ENCODE data around the gene SF3A1. TPM values are rescaled to one million over a fixed set of nuclear protein-coding genes. Genes with fewer than 3 reads are reported as not detected.

The SF3A1 gene
- total and polyA plus RNA-seq, 2 donors (not counting 3 experiments of a cell fraction or from before 2014, with no cell fraction given) = 60.2 to 187 TPM

DNA sequence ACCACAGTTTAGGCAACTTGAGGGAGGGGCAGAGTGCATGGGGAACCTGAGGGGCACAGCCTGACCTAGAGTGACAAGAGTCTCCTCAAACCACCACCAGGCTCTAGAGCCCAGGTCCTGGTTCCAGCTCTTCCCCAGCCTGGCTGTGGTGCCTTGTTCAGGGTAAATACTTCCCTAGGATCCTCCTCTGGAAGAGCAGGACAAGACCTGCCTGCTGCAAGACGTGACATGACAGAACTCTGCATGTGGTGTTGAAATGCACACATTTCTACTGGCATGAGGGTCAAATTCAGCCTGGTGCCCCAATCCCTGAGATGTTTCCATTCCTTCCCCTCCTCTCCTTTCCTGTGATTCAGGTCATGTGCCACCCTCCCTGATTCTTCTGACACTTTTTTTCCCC is 43.5 kb upstream of the SF3A1 start:
- FAIRE-seq = no peak
- no peaks in the 10 kb centered on the region for H3K9me3 ChIP-seq (replicated peaks; ENCODE audit: control insufficient read depth, insufficient read depth, low read length)
- DNase-seq (ENCODE audit: low read depth, low spot score) = no peak
- TF ChIP-seq POLR2A (IDR thresholded peaks at IDR 0.05; ENCODE audit: low read depth, low read length) = no peak
- no peak for TF ChIP-seq FOS (IDR thresholded peaks at IDR 0.05; ENCODE audit: borderline replicate concordance, insufficient read depth, low read length)
- TF ChIP-seq EZH2 (IDR thresholded peaks at IDR 0.05; ENCODE audit: borderline replicate concordance, low read depth, low read length, severe bottlenecking) = no peak
- no peak for TF ChIP-seq CTCF (IDR thresholded peaks at IDR 0.05; ENCODE audit: extremely low read depth in 1 of 2, insufficient read depth in 1 of 2, low read depth in 1 of 2, low read length in 2 of 2)
- TF ChIP-seq JUN (IDR thresholded peaks at IDR 0.05; ENCODE audit: borderline replicate concordance, insufficient read depth, insufficient read length, low read depth) = no peak
- no peak for TF ChIP-seq MYC (IDR thresholded peaks at IDR 0.05; ENCODE audit: low read depth, low read length)
- no peak for TF ChIP-seq POLR2AphosphoS5 (IDR thresholded peaks at IDR 0.05; ENCODE audit: insufficient read depth, low read depth, low read length)
- TF ChIP-seq GATA2 (IDR thresholded peaks at IDR 0.05; ENCODE audit: insufficient read depth, insufficient read length, low read depth, low read length) = no peak
- TF ChIP-seq MAX (IDR thresholded peaks at IDR 0.05; ENCODE audit: insufficient read depth, insufficient read length) = no peak
- H4K20me1 ChIP-seq (replicated peaks; ENCODE audit: control insufficient read depth, extremely low read depth, insufficient read depth, low read length) = no peaks in the 10 kb centered on the region
- peaks cover 46% of the 10 kb centered on the region for H3K79me2 ChIP-seq (ENCODE audit: control insufficient read depth, insufficient read depth, low read length)
- ChIA-PET POLR2A (interaction anchor here (0.7 kb wide), 1 partner anchor 39 kb away, joined by 6 read pairs; no protein-coding TSS in a partner anchor), CTCF (interaction anchor here (0.7 kb wide), 1 partner anchor 293 kb away, joined by 3 read pairs; no protein-coding TSS in a partner anchor)
- H3K9me1 ChIP-seq (replicated peaks; ENCODE audit: control insufficient read depth, extremely low read depth, insufficient read depth, low read length) = no peaks in the 10 kb centered on the region
- intact Hi-C loops (cut with micrococcal nuclease) = no loop called here
- H3K36me3 ChIP-seq (ENCODE audit: control insufficient read depth in 2 of 2, extremely low read depth in 1 of 2, insufficient read depth in 2 of 2, low read length in 2 of 2) = peaks cover 0 to 11% of the 10 kb centered on the region in 2 experiments
- H3K4me2 ChIP-seq (ENCODE audit: insufficient read depth, low read length) = no peak overlapping the region
- peaks cover 16% of the 10 kb centered on the region for H3K4me1 ChIP-seq (ENCODE audit: control insufficient read depth, extremely low read depth, insufficient read depth, low read length)
- no peak overlapping the region for H2AFZ ChIP-seq (ENCODE audit: low read depth, low read length)
- H3K27me3 ChIP-seq (ENCODE audit: control insufficient read depth in 2 of 2, insufficient read depth in 2 of 2, low read length in 2 of 2) = no peaks in the 10 kb centered on the region
- dilution Hi-C loops (cut with MboI; ENCODE audit: extremely low pct_ligation_motif_present, low sequenced_read_pairs) = no loop called here
- BruUV-seq (replicated peaks) = no TSS peak
- no peak overlapping the region for H3K9ac ChIP-seq (replicated peaks; ENCODE audit: extremely low read depth, insufficient read depth, low read length)
- H3K4me3 ChIP-seq (replicated peaks in 1 of 3; ENCODE audit: insufficient read depth in 1 of 3, low read depth in 1 of 3, low read length in 3 of 3) = no peak overlapping the region
- no peak overlapping the region for H3K27ac ChIP-seq (ENCODE audit: insufficient read depth, low read depth, low read length)
